Colonic mucosa (tissue), 4 donors: ENCODE measurements around the gene KRT12. TPM values are rescaled to one million over a fixed set of nuclear protein-coding genes. Genes with fewer than 3 reads are reported as not detected.

Experiments
- DNase-seq: peaks from one replicate; pipeline ENCODE4 v3.0.0-alpha.2; 2020
- H3K27ac ChIP-seq: fragments of 200-600 bp; one replicate; pipeline ENCODE4 v1.8.0; 2021
- H3K27me3 ChIP-seq: fragments of 200-600 bp; one replicate; pipeline ENCODE4 v1.8.0; 2021
- H3K36me3 ChIP-seq: fragments of 200-600 bp; one replicate; pipeline ENCODE4 v1.8.0; 2021
- H3K4me1 ChIP-seq: fragments of 200-600 bp; one replicate; pipeline ENCODE4 v1.8.0; 2021; ENCODE audit warnings: mild to moderate bottlenecking
- H3K4me3 ChIP-seq: fragments of 200-600 bp; one replicate; pipeline ENCODE4 v1.8.0; 2021
- H3K9ac ChIP-seq, 2 donors: one replicate each; pipeline ENCODE4 v1.7.0; 2013; ENCODE audit warnings: control low read depth in 2 of 2, low read depth in 2 of 2, low read length in 2 of 2
- H3K9me3 ChIP-seq: fragments of 200-600 bp; one replicate; pipeline ENCODE4 v1.8.0; 2021
- CTCF ChIP-seq: fragments of 200-600 bp; IDR thresholded peaks from one replicate; pipeline ENCODE4 v1.8.0; 2022; ENCODE audit warnings: antibody characterized with exemption, mild to moderate bottlenecking
- intact Hi-C: fragments of 100-400 bp; cut with DNase I; formaldehyde crosslinking; loops from one replicate; pipeline ENCODE4 v1.14.1; 2022
- total RNA-seq, 2 donors: library from RNA; stranded (reverse); fragmentation: NEBNext Ultra II Directional in 1 of 2; extraction: Animal tissue kit (Norgen Biotek cat#: 25700) in 1 of 2; gene quantifications; one replicate each; pipeline ENCODE4 v1.2.1, GENCODE V29; 2021
- donor health status: healthy.
- donor health status: DM: no; HTN: no; CAD: no.
- donor health status: DM: no; HTN: no; CAD: no.

Gene KRT12
- total RNA-seq, 2 donors from 2014 or later: 2.2 to 4.4 TPM

- no peak for DNase-seq
- intact Hi-C loops: no loop called here
- Histone ChIP-seq H3K9me3 (no peaks in the 10 kb centered on the region), H3K4me3 (no peak overlapping the region), H3K4me1 (no peaks in the 10 kb centered on the region), H3K36me3 (no peaks in the 10 kb centered on the region), H3K9ac (no peak overlapping the region), H3K27me3 (no peaks in the 10 kb centered on the region), H3K27ac (no peak overlapping the region)
- TF ChIP-seq CTCF: no peak
These were observed 23.8 kb downstream of the KRT12 start for GRCh38 chr17:40843242-40843641.

GRCh38 chr17:40841246-40841645 is 25.8 kb downstream of the KRT12 start:
- Histone ChIP-seq H3K27me3 (no peaks in the 10 kb centered on the region), H3K4me3 (no peak overlapping the region), H3K27ac (no peak overlapping the region), H3K9me3 (no peaks in the 10 kb centered on the region), H3K9ac (no peak overlapping the region), H3K36me3 (no peaks in the 10 kb centered on the region), H3K4me1 (no peaks in the 10 kb centered on the region)
- no peak for TF ChIP-seq CTCF
- no peak for DNase-seq
- intact Hi-C loops: no loop called here

- no peak for TF ChIP-seq CTCF
- H3K27ac ChIP-seq: no peak overlapping the region
- intact Hi-C loops: no loop called here
- DNase-seq: no peak
- no peaks in the 10 kb centered on the region for H3K4me1 ChIP-seq
- H3K27me3 ChIP-seq: no peaks in the 10 kb centered on the region
- no peaks in the 10 kb centered on the region for H3K9me3 ChIP-seq
- H3K9ac ChIP-seq: no peak overlapping the region
- no peaks in the 10 kb centered on the region for H3K36me3 ChIP-seq
- no peak overlapping the region for H3K4me3 ChIP-seq
These were observed 27.8 kb downstream of the KRT12 start for GRCh38 chr17:40839194-40839593.

- H3K27me3 ChIP-seq: no peaks in the 10 kb centered on the region
- no peaks in the 10 kb centered on the region for H3K36me3 ChIP-seq
- H3K9ac ChIP-seq: no peak overlapping the region
- TF ChIP-seq CTCF: no peak
- no peaks in the 10 kb centered on the region for H3K9me3 ChIP-seq
- no peak overlapping the region for H3K27ac ChIP-seq
- no peaks in the 10 kb centered on the region for H3K4me1 ChIP-seq
- intact Hi-C loops: no loop called here
- DNase-seq: no peak
- H3K4me3 ChIP-seq: no peak overlapping the region
These were observed 31.0 kb downstream of the KRT12 start for GRCh38 chr17:40836020-40836419.

GRCh38 chr17:40833882-40834281 is 33.1 kb downstream of the KRT12 start:
- no peaks in the 10 kb centered on the region for H3K36me3 ChIP-seq
- intact Hi-C loops: no loop called here
- no peak for TF ChIP-seq CTCF
- H3K4me1 ChIP-seq: no peaks in the 10 kb centered on the region
- H3K9me3 ChIP-seq: no peaks in the 10 kb centered on the region
- no peaks in the 10 kb centered on the region for H3K27me3 ChIP-seq
- H3K4me3 ChIP-seq: no peak overlapping the region
- DNase-seq: no peak
- H3K9ac ChIP-seq: no peak overlapping the region
- no peak overlapping the region for H3K27ac ChIP-seq

- DNase-seq: no peak
- H3K27me3 ChIP-seq: no peaks in the 10 kb centered on the region
- no peak overlapping the region for H3K4me3 ChIP-seq
- no peak overlapping the region for H3K27ac ChIP-seq
- no peak overlapping the region for H3K9ac ChIP-seq
- no peaks in the 10 kb centered on the region for H3K9me3 ChIP-seq
- intact Hi-C loops: no loop called here
- no peaks in the 10 kb centered on the region for H3K36me3 ChIP-seq
- TF ChIP-seq CTCF: no peak
- H3K4me1 ChIP-seq: no peaks in the 10 kb centered on the region
These were observed 34.2 kb downstream of the KRT12 start for GRCh38 chr17:40832840-40833239.
